ENCODE data around the gene FCHSD2.
"Not testable (repeated sequence)": the region's sequence is repeated elsewhere in the genome, so short reads cannot be mapped to it uniquely, and the experiment has no call there.

The FCHSD2 gene

DNA sequence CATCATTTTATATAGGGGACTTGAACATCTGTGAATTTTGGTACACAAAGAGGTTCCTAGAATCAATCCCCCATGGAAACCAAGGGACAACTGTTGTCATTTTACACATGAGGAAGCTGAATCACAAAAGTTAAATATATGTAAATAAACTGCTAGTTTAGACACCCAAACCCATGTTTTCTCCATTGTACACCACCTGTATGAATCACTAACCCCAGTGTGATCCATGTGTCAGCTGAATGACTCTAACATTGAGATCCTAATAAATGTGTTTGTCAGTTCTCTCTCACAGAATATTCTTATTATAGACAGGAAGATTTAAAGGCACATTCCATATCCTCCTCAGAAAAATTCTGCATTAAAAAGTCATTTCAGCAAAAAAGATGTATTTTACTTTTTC, 244.6 kb downstream of the FCHSD2 start:
- in situ Hi-C loops (cut with HindIII; ENCODE audit: low sequenced_read_pairs): no loop called here

DNA sequence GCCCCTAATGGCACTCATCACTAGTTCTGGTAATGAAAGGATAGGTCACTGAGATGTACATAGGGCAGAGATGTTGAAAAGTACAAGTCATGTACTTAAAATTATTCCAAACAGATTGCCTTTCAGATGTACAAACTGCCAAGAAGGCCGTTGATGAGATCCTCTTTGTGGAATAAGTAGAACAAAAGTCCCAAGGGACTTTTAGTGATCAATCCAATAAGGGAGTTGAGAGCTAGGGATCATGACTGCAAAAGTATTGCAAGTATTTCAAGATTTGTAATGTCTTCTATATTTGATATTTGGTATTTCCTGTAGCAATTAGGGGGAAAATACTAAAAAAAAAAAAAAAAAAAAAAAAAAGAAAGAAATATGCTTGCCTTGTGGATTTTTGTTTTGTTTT, 245.7 kb downstream of the FCHSD2 start:
- in situ Hi-C loops (cut with HindIII; ENCODE audit: low sequenced_read_pairs): no loop called here

DNA sequence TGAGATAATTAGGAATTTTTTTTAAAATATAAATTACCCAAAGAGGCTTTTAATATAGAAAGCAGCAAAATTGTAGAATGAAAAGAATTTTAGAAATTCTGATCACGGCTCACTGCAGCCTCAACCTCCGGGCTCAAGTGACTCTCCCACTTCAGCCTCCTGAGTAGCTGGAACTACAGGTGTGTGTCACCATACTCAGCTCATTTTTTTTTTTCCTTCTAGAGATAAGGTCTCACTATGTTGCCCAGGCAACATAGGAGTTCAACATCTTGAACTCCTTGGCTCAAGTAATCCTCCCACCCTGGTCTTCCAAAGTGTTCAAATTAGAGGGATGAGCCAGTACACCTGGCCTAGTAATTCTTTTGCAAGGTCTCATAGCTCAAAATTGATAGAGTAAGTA, 251.2 kb downstream of the FCHSD2 start:
- in situ Hi-C loops (cut with HindIII; ENCODE audit: low sequenced_read_pairs): no loop called here

DNA sequence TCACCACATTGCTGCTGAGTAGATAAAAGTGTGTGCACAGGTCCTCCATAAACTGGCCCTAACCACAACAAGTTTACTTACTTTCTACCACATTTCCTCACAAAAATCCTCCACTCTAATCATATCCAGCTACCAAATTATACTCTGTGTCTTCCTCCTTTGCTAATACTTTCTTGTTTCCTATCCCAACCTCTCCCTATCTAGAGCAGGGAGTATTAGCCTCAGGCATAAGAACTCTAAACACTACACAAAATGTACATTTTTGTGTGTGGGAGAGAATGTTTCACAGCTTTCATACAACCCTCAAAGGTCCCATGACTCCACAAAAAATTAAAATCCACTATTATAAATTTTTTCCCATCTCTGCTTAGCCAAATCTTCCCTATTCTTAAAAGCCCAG, 255.5 kb downstream of the FCHSD2 start:
- in situ Hi-C loops (cut with HindIII; ENCODE audit: low sequenced_read_pairs): no loop called here

DNA sequence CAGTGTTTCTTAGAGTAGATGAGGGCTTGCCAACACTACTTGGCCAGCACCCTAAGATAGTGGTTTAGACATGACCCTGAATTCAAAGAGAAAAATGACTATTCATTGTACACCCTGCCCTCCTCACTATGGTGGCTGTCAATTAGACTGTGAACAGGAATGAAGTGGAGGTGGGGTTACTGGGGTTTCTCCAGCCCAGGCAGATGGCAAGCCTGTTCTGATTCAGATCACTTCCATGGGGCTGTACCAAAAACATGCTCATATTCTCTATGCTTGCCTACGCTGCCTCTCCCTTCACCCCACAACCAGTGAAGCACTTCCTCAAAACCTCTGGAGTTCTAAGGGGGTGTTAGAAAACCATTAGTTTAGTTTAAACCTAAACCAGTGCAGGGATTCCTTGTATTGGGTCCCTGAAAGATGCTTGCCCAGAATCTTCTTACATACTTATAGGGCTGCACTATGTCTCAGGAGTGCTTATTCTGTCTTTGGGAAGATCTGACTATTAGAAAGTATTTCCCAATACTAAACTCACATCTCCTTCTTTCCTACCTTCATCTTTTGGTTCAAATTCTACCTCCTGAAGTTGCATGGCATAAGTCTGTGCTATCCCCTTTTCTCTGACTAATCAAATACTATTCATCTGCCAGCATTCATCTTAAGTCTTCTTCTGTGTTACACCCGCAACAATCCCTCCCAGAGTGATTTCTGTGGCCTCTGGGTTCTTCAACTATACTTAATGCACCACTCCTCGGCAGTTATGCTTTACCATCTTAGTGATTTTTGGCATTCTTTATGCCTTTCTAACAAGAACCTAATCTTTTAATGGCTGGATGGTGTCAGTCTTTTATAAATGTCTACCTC, 256.1 kb downstream of the FCHSD2 start:
- in situ Hi-C loops (cut with HindIII; ENCODE audit: low sequenced_read_pairs): no loop called here

DNA sequence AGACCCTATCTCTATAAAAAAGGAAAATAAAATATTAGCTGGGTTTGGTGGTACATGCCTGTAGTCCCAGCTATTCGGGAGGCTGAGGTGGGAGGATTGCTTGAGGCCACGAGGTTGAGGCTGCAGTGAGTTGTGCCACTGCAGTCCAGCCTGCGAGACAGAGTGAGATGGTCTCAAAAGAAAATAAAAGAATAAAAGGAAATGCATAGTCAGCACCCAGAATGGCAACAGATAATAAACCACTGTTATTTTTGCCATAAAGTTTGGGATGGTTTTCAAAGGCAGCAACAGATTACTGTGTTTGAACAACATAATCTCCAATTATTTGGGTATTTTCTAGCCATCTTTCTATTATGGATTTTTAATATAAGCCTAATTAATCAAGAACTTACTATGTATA, 266.0 kb downstream of the FCHSD2 start:
- in situ Hi-C loops (cut with HindIII; ENCODE audit: low sequenced_read_pairs): loop anchor here (10.0 kb wide), 1 partner anchor 61 kb away; the partner anchor contains the start of gene ATG16L2

DNA sequence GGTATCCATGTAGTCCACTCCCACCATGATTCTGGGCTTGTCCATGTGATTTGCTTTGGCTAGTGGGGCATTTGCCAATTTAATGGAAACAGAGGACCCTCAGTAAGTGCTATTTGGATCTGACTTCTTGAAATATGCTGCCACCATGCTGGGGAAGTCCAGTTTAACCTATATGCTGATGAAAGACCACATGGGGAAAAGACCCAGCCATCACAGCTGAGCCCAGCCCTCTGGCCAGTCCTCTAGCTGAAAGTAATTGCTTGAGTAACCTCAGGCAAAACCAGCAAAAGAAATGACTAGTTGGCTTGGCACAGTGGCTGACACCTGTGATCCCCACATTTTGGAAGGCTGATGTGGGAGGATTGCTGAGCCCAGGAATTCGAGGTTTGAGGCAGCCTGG, 266.4 kb downstream of the FCHSD2 start:
- in situ Hi-C loops (cut with HindIII; ENCODE audit: low sequenced_read_pairs): loop anchor here (10.0 kb wide), 1 partner anchor 61 kb away; the partner anchor contains the start of gene ATG16L2

DNA sequence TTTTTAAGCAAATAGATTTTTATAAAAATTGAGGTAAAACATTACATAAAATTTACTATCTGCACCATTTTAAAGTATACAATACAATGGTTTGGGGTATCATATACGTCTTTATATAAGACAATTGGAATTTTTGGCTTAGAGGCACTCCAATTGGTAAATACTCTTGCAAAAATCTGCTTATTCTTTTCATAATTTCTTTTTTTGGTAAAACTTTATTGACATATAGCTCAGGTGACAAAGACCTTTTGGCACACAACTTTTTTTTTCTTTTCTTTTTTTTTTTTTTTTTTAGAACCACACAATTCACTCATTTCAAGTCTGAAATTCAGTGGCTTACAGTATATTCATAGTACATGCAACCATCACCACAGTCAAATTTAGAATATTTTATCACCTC, 270.1 kb downstream of the FCHSD2 start:
- in situ Hi-C loops (cut with HindIII; ENCODE audit: low sequenced_read_pairs): loop anchor here (10.0 kb wide), 1 partner anchor 57 kb away; the partner anchor contains the start of gene ATG16L2

DNA sequence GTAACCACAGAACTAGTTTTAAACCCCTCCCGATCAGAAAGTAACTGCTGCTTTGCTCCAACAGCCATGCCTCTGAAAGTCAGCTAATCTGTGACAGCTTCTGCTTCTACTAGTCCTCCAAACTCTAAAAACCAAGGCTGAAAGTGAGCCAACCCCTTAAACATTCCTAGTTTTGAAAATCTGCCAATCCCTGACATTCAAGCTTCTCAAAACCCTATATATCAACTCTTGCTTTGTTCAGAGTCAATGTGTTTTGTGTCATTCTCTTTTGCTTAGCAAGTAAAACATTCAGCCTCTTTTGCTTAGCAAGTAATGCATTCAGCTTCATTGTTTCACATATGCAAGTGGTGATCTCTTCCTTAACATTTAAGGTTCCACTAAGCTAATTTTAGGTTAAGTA, 271.0 kb downstream of the FCHSD2 start:
- in situ Hi-C loops (cut with HindIII; ENCODE audit: low sequenced_read_pairs): loop anchor here (10.0 kb wide), 1 partner anchor 56 kb away; the partner anchor contains the start of gene ATG16L2

DNA sequence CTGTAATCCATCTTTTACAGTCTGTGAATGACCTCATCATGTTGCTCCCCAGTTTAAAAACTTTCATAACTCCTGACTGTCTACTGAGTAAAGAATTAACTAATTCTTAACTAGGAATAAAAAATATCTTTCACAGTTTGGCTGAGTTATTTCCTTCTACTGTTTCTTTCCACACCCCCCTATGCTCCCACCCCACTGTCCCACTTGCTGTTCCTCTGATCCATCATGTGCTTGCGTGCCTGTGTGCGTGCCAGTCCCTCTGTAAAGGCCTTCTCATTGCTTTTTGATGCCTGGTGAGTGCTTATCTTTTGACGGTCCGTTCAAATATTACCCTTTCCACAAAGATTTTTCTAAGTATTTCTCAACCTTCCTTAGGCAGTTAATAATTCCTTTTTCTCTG, 272.3 kb downstream of the FCHSD2 start:
- in situ Hi-C loops (cut with HindIII; ENCODE audit: low sequenced_read_pairs): loop anchor here (10.0 kb wide), 1 partner anchor 55 kb away; the partner anchor contains the start of gene ATG16L2

DNA sequence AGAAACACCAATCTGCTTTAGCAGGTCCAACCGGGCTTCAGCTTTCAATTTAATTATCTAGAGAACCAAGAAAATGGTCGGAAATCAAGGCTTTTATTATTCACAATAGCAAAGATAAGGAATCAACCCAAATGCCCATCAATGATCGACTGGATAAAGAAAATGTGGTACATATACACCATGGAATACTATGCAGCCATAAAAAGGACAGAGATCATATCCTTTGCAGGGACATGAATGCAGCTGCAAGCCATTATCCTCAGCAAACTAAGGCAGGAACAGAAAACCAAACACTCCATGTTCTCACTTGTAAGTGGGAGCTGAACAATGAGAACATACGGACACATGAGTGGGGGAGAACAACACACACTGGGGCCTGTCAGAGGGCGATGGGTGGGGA, 274.1 kb downstream of the FCHSD2 start:
- in situ Hi-C loops (cut with HindIII; ENCODE audit: low sequenced_read_pairs): no loop called here

DNA sequence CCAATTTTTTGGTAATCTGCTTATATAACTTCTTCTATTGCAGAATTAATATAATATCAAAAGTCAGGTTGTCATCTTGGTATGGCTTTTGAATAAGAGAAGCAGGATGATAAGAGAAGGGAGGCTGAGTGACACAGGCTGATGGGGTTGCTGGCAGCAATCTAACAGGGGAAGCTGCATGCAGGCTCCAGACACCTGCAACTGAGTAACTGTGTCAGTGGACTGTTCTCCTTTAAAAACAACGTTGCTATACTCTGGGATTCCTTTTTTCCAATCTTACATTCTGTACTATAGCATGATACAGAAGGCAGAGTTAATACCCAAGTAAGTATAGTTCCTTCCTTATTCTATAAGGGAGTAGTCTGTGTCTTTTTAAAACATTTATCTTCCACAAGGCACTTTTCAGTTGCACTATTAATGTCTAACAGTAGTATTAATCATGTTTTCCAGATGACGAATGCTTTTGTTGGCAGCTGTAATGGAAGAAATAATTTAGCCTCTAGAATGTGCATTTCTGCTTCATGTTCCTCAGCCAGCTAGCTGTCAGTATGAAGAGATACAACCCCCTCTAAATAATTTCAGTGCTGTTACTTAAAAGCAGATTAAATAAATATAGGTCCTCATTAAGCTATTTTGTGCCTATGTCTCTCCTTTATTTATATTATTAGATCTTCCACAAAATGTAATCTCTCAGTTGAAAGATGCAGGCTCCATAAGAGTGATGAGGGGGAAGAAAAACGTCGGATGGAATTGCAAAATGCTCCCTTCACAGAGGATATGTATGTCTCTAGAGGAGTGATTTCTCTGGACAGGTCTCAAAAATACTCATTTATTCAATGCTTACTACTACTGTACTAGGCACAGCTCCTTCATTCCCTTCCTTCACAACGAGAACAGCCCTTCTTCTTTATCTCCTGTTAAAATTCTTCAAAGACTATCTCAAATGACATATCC, 277.1 kb downstream of the FCHSD2 start:
- in situ Hi-C loops (cut with HindIII; ENCODE audit: low sequenced_read_pairs): no loop called here

DNA sequence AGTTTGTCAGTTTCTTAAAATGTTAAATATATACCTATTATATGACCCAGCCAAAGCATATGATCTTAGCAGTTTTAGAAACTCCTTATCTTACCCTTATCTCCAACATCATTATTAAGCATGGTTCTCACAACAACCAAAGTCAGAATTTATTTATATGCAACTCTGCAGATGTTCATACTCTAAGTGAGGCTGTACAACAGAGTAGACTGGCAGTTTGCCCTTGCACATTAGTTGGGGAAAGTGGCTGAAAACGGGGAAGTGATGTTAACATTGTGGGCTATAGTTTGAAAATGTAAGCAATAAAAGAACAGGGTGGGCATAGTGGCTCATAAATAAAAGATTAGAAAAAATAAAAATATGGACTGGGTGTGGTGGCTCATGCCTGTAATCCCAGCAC, 278.2 kb downstream of the FCHSD2 start:
- in situ Hi-C loops (cut with HindIII; ENCODE audit: low sequenced_read_pairs): no loop called here

DNA sequence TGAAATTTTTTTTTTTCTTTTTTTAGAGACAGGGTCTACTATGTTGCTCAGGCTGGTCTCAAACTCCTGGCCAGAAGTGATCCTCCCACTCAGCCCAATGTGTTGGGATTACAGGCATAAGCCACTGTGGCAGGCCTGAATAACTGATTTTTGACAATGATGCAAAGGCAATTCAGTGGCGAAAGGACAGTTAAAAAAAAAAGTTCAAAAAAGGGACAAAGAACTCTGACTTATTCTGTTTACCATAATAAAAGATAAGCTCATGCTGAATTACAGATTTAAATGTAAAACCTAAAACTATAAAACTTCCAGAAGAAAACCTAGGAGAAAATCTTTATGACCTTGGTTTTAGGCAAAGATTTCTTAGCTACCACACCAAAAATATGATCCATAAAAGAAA, 279.0 kb downstream of the FCHSD2 start:
- in situ Hi-C loops (cut with HindIII; ENCODE audit: low sequenced_read_pairs): no loop called here

DNA sequence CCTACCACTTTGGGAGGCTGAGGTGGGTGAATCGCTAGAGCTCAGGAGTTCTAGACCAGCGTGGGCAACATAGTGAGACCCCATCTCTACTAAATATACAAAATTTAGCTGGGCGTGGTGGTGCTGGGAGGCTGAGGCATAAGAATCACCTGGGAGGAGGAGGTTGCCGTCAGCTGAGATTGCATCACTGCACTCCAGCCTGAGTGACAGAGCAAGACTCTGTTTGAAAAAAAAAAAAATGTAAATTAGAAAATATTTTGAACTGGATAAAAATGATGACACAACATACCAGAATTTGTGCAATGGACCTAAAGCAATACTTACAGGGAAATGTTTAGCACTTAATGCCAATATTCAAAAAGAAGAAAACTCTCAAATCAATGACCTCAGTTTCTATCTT, 281.5 kb downstream of the FCHSD2 start:
- in situ Hi-C loops (cut with HindIII; ENCODE audit: low sequenced_read_pairs): no loop called here

DNA sequence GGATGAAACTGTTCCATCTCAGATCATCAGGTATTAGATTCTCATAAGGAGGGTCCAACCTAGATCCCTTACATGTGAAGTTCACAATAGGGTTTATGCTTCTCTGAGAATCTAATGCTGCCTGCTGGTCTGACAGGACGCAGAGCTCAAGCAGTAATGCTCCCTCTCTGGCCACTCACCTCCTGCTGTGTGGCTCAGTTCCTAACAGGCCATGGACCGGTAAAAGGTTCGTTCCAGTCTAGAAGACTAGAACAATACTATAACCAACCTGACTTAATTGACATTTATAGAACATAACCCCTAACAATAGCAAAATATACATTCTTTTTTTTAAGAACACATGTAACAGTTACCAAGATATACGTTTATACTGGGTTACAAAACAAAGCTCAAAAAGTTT, 282.1 kb downstream of the FCHSD2 start:
- in situ Hi-C loops (cut with HindIII; ENCODE audit: low sequenced_read_pairs): no loop called here

DNA sequence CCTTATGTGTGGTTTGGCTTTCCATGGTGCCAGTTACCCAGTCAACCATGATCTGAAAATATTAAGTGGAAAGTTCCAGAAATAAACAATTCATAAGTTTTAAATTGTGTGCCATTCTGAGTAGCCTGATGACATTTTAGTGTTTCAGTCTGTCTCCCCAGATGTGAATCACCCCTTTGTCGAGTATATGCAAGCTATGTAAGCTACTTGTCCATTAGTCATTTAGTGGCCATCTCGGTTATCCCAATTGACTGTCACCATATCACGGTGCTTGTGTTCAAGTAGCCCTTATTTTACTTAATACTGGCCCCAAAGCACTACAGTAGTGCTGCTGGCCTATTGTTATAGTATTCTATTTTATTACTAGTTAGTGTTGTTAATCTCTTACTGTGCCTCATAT, 283.0 kb downstream of the FCHSD2 start:
- in situ Hi-C loops (cut with HindIII; ENCODE audit: low sequenced_read_pairs): no loop called here

DNA sequence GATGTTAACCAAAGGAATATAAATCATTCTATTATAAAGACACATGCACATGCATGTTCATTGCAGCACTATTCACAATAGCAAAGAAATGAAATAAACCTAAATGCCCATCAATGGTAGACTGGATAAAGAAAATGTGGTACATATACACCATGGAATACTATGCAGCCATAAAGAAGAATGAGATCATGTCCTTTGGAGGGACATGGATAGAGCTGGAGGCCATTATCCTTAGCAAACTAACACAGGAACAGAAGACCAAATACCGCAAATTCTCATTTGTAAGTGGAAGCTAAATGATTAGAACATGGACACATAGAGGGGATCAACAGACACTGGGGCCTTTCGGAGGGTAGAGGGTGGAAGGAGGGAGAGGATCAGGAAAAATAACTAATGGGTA, 283.9 kb downstream of the FCHSD2 start:
- in situ Hi-C loops (cut with HindIII; ENCODE audit: low sequenced_read_pairs): not testable (repeated sequence)

DNA sequence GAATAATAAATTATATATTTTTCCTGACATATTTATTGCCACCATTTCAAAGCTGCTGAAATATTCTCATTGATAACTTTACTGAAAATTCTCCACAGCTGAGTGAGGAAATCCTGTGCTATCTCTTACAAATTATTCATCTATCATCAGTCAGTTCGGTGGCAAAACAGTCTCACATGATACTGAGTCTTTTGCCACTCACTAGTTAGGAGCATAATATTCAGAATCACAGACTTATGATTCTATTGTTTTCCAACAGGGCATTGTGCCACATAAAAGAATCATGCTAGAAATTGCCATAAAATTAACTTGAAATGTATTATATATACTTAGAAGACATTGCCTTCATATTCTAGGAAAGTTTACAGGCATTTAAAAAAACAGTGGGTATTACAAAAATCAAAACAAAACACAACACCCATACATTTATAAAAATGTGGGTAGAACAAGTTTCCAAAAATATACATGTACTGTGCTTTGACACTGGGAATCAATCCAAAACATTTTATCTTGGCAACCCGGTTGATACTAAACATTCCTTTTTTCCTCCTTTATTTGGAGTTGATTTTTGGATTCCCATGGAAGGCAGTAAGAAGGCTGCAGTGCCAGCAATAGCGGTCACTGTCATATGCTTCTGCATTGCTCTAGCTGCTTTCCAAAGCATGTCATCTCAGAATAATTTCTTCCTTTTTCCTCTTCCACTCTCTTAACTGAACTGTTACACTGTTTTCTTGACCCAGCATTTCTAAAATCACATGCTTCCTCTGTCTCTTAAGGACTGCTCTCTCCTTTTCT, 285.4 kb downstream of the FCHSD2 start:
- in situ Hi-C loops (cut with HindIII; ENCODE audit: low sequenced_read_pairs): no loop called here

DNA sequence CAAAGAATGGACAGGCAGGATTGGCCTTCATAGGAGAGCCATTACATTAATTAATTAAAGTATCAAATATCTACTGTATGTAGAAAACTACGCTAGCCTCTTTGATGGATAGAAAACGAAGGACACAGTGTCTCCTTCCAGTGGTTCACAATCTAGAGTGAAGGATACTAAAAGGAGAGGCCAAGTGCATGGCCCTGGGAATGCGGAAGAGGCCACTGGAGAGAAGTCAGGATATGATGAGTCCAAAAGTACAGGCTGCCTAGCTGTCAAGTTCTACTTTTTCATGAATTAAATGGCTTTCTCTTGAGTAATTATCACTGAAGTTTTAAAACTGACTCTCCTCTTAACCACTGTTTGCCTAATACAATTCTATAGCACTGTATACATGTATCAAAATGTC, 286.1 kb downstream of the FCHSD2 start:
- in situ Hi-C loops (cut with HindIII; ENCODE audit: low sequenced_read_pairs): no loop called here

DNA sequence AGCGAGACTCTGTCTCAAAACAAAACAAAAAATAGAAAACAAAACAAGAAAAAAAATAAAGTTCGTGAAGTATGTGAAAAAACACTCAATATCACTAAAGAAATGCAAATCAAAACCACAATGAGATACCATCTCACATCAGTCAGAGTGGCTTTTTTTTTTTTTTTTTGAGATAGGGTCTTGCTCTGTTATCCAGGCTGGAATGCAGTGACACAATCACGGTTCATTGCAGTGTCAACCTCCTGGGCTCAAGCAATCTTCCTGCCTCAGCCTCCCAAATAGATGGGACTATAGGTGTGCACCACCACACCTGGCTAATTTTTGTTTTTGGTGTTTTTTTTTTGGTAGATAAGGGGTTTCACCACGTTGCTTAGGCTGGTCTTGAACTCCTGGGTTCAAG, 290.4 kb downstream of the FCHSD2 start:
- in situ Hi-C loops (cut with HindIII; ENCODE audit: low sequenced_read_pairs): no loop called here
